Panc1 (cell line): Measurements from ENCODE around the gene AURKAIP1. TPM values are rescaled to one million over a fixed set of nuclear protein-coding genes. Genes with fewer than 3 reads are reported as not detected.

Source experiments
- ATAC-seq: fragments of 200-7000 bp; cut with Tn5 transposase; 2 replicates; pipeline ENCODE4 v1.9.1; 2020; ENCODE audit warnings: mild to moderate bottlenecking, moderate library complexity
- BruUV-seq: library from RNA; stranded (reverse); fragments of 400-500 nt; replicated peaks from 2 replicates; lab custom pipeline; 2021; lab: Mats Ljungman, UMichigan
- CTCF ChIA-PET: fragments of 300-600 bp; sonication (Branson Sonifier 250); formaldehyde crosslinking; loops from one replicate; lab custom pipeline; 2022; ENCODE audit warnings: antibody characterized with exemption; lab: Charles Lee
- POLR2A ChIA-PET: fragments of 300-600 bp; sonication (Branson Sonifier 250); formaldehyde crosslinking; loops from one replicate; lab custom pipeline; 2022; ENCODE audit warnings: antibody characterized with exemption; lab: Charles Lee
- DNase-seq: peaks from one replicate; pipeline ENCODE4 v3.0.0-alpha.2; 2010; ENCODE audit warnings: low read depth, low spot score
- H3K27ac ChIP-seq: 2 replicates; pipeline ENCODE4 v1.5.1; 2011; ENCODE audit warnings: mild to moderate bottlenecking, low read length, inconsistent platforms
- H3K27me3 ChIP-seq: fragments of 200-500 bp; sonication (Bioruptor generic); 2 replicates; pipeline ENCODE4 v1.6.0; 2014; ENCODE audit warnings: low read length, inconsistent platforms; ENCODE audit not compliant: control insufficient read depth, insufficient read depth
- H3K36me3 ChIP-seq: fragments of 200-500 bp; sonication (Bioruptor generic); 2 replicates; pipeline ENCODE4 v1.5.1; 2014; ENCODE audit warnings: inconsistent platforms, mild to moderate bottlenecking, low read length, moderate library complexity; ENCODE audit not compliant: control insufficient read depth, insufficient read depth
- H3K4me1 ChIP-seq: 2 replicates; pipeline ENCODE4 v1.5.1; 2011; ENCODE audit warnings: inconsistent platforms, mild to moderate bottlenecking, low read length, moderate library complexity; ENCODE audit not compliant: control insufficient read depth, insufficient read depth
- H3K4me3 ChIP-seq, 2 experiments: 2 replicates each; pipeline ENCODE4 v1.5.1; 2011 to 2012; ENCODE audit warnings: low read depth in 2 of 2, low read length in 2 of 2, mild to moderate bottlenecking in 2 of 2, inconsistent platforms in 1 of 2, moderate library complexity in 1 of 2
- H3K9me3 ChIP-seq: fragments of 200-500 bp; sonication (Bioruptor generic); 2 replicates; pipeline ENCODE4 v1.5.1; 2014; ENCODE audit warnings: low read depth, mild to moderate bottlenecking, inconsistent platforms, low read length, moderate library complexity; ENCODE audit not compliant: control insufficient read depth, insufficient read depth
- POLR2AphosphoS5 ChIP-seq: IDR thresholded peaks from 2 replicates; pipeline ENCODE4 v1.6.1; 2012; ENCODE audit warnings: mild to moderate bottlenecking, low read depth, low read length, moderate library complexity
- SIN3A ChIP-seq: IDR thresholded peaks from 2 replicates; pipeline ENCODE4 v1.6.1; 2012; ENCODE audit warnings: low read depth, mild to moderate bottlenecking, low read length, moderate library complexity, borderline replicate concordance; ENCODE audit not compliant: insufficient read depth
- TCF7L2 ChIP-seq: IDR thresholded peaks from 2 replicates; pipeline ENCODE4 v1.6.1; 2011; ENCODE audit warnings: mild to moderate bottlenecking, low read depth, low read length, inconsistent platforms
- in situ Hi-C: cut with HindIII; loops from 2 replicates; pipeline ENCODE4 v1.10.0; 2016; ENCODE audit warnings: low sequenced_read_pairs, low pct_unique_long_range_greater_than_20kb
- intact Hi-C: fragments of 100-400 bp; cut with micrococcal nuclease; formaldehyde crosslinking; loops from one replicate; pipeline ENCODE4 v1.10.0; 2022; ENCODE audit not compliant: unreplicated experiment
- total RNA-seq: library from RNA; stranded (reverse); gene quantifications from one replicate; pipeline ENCODE4 v1.2.1, GENCODE V29; 2021; ENCODE audit not compliant: unreplicated experiment
- TF ChIP-seq, protein P1 (sequence below): fragments of 450-650 bp; IDR thresholded peaks from 2 replicates; pipeline ENCODE4 v1.5.1; 2017; ENCODE audit warnings: mild to moderate bottlenecking
- TF ChIP-seq, protein P2 (sequence below), 2 experiments: IDR thresholded peaks; 2 replicates each; pipeline ENCODE4 v1.6.1; 2011 to 2012; ENCODE audit warnings: low read depth in 2 of 2, control low read depth in 1 of 2, low read length in 1 of 2, mild to moderate bottlenecking in 1 of 2, moderate library complexity in 1 of 2; ENCODE audit not compliant: insufficient read depth in 1 of 2

Gene AURKAIP1
- total RNA-seq, 1 experiment from 2014 or later: 335 TPM

DNA sequence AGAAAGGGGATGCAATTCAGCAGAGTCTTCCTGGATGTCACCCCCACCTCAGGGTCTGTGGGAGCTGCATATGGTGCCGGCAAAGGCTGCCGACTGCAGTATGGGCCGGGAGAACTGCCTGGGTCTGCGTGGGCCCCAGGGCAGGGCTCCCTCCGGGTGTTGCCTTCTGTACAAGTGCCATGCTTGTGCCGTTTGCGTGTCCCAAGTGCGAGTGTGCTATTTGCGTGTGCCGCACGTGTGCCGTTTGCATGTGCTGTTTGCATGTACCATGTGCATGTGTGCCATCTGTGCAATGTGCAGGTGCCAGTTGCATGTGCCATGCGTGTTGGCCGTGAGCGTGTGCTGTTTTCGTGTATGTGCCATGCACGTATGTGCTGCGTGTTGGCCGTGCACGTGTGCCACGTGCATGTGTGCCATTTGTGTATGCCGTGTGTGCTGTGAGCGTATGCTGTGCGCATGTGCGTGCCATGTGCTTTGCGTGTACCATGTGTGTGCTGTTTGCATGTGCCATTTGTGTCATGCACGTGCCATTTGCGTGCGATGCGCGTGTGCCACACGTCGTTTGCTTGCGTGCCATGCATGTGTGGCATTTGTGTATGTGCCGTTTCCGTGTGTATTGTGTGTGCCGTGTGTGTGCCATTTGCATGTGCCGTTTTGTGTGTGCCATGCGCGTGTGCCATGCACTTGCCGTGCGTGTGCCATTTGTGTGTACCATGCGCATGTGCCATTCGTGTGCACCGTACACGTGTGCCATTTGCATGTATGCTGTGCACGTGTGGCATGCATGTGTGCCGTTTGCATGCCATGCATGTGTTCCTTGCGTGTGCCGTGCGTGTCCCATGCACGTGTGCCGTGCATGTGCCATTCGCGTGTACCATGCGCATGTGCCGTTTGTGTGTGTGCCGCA lies 45.5 kb downstream of the AURKAIP1 start:
- no peak for DNase-seq
- intact Hi-C loops: no loop called here
- Histone ChIP-seq H3K27ac (no peak overlapping the region), H3K4me3 (no peak overlapping the region), H3K4me1 (peaks cover 10% of the 10 kb centered on the region; the same call in 1 of the 2 replicates), H3K9me3 (no peaks in the 10 kb centered on the region), H3K27me3 (no peaks in the 10 kb centered on the region), H3K36me3 (no peaks in the 10 kb centered on the region; the same call in 1 of the 2 replicates)
- TF ChIP-seq POLR2AphosphoS5 (peak; percentile 54; the same call in 1 of the 2 replicates), SIN3A (no peak), TCF7L2 (no peak)
- TF ChIP-seq, protein P1, sequence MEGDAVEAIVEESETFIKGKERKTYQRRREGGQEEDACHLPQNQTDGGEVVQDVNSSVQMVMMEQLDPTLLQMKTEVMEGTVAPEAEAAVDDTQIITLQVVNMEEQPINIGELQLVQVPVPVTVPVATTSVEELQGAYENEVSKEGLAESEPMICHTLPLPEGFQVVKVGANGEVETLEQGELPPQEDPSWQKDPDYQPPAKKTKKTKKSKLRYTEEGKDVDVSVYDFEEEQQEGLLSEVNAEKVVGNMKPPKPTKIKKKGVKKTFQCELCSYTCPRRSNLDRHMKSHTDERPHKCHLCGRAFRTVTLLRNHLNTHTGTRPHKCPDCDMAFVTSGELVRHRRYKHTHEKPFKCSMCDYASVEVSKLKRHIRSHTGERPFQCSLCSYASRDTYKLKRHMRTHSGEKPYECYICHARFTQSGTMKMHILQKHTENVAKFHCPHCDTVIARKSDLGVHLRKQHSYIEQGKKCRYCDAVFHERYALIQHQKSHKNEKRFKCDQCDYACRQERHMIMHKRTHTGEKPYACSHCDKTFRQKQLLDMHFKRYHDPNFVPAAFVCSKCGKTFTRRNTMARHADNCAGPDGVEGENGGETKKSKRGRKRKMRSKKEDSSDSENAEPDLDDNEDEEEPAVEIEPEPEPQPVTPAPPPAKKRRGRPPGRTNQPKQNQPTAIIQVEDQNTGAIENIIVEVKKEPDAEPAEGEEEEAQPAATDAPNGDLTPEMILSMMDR: no peak
- TF ChIP-seq, protein P2, sequence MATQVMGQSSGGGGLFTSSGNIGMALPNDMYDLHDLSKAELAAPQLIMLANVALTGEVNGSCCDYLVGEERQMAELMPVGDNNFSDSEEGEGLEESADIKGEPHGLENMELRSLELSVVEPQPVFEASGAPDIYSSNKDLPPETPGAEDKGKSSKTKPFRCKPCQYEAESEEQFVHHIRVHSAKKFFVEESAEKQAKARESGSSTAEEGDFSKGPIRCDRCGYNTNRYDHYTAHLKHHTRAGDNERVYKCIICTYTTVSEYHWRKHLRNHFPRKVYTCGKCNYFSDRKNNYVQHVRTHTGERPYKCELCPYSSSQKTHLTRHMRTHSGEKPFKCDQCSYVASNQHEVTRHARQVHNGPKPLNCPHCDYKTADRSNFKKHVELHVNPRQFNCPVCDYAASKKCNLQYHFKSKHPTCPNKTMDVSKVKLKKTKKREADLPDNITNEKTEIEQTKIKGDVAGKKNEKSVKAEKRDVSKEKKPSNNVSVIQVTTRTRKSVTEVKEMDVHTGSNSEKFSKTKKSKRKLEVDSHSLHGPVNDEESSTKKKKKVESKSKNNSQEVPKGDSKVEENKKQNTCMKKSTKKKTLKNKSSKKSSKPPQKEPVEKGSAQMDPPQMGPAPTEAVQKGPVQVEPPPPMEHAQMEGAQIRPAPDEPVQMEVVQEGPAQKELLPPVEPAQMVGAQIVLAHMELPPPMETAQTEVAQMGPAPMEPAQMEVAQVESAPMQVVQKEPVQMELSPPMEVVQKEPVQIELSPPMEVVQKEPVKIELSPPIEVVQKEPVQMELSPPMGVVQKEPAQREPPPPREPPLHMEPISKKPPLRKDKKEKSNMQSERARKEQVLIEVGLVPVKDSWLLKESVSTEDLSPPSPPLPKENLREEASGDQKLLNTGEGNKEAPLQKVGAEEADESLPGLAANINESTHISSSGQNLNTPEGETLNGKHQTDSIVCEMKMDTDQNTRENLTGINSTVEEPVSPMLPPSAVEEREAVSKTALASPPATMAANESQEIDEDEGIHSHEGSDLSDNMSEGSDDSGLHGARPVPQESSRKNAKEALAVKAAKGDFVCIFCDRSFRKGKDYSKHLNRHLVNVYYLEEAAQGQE (IDR thresholded peaks at IDR 0.05; ENCODE audit: insufficient read depth in 1 of 2, low read depth in 2 of 2, low read length in 1 of 2): 0 out of 4 replicates have a peak, but pooled peaks of 1 of the 2 experiments have one; percentile 8
- no TSS peak for BruUV-seq
- ChIA-PET POLR2A (no interaction called here), CTCF (no interaction called here)
- no peak for ATAC-seq
- in situ Hi-C loops: no loop called here

DNA sequence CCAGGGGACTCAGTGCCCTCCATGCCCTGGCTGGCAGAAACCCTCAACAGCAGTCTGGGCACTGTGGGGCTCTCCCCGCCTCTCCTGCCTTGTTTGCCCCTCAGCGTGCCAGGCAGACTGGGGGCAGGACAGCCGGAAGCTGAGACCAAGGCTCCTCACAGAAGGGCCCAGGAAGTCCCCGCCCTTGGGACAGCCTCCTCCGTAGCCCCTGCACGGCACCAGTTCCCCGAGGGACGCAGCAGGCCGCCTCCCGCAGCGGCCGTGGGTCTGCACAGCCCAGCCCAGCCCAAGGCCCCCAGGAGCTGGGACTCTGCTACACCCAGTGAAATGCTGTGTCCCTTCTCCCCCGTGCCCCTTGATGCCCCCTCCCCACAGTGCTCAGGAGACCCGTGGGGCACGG lies 46.8 kb downstream of the AURKAIP1 start:
- no TSS peak for BruUV-seq
- Histone ChIP-seq H3K27ac (no peak overlapping the region), H3K4me3 (no peak overlapping the region), H3K27me3 (no peaks in the 10 kb centered on the region), H3K36me3 (no peaks in the 10 kb centered on the region; the same call in 1 of the 2 replicates), H3K4me1 (peaks cover 10% of the 10 kb centered on the region; the same call in 1 of the 2 replicates), H3K9me3 (no peaks in the 10 kb centered on the region)
- in situ Hi-C loops (no loop called here), intact Hi-C loops (no loop called here)
- CTCF ChIA-PET: no interaction called here
- no peak for DNase-seq
- no peak for ATAC-seq
- TF ChIP-seq, protein P1: no peak
- no peak for TF ChIP-seq TCF7L2
- no peak for TF ChIP-seq SIN3A
- TF ChIP-seq, protein P2 (IDR thresholded peaks at IDR 0.05; ENCODE audit: insufficient read depth in 1 of 2, low read depth in 2 of 2, low read length in 1 of 2): no peak
- TF ChIP-seq POLR2AphosphoS5: no peak
- POLR2A ChIA-PET: no interaction called here
